ENCODE data around the gene ACTR1A. TPM values are rescaled to one million over a fixed set of nuclear protein-coding genes. Genes with fewer than 3 reads are reported as not detected.
"Not testable (repeated sequence)": the region's sequence is repeated elsewhere in the genome, so short reads cannot be mapped to it uniquely, and the experiment has no call there.

ACTR1A gene
- 116 and 179 TPM in 2 replicates for total RNA-seq (2014; rRNA removed; shearing (Covaris generic))

- peak; percentile 99 for DNase-seq (ENCODE audit: low read depth)
Observed at GRCh38 chr10:102502337-102503151, at the start of gene ACTR1A. Gene ACTR1A, minus strand, starts transcription at chr10:102502712. Its CDS starts 65 bp downstream, at chr10:102502647.

- DNase-seq (ENCODE audit: low read depth), result no peak
Observed at GRCh38 chr10:102550636-102551210, 48.2 kb upstream of the ACTR1A start.

GRCh38 chr10:102549549-102549948 is 47.0 kb upstream of the ACTR1A start:
- no peak for DNase-seq (ENCODE audit: low read depth)

- peak; percentile 80 for DNase-seq (ENCODE audit: low read depth)
Observed at GRCh38 chr10:102546606-102547320, 44.3 kb upstream of the ACTR1A start.

- DNase-seq (ENCODE audit: low read depth), result peak; percentile 5
Observed at GRCh38 chr10:102545997-102546396, 43.5 kb upstream of the ACTR1A start.

- no peak for DNase-seq (ENCODE audit: low read depth)
Observed at GRCh38 chr10:102545265-102545871, 42.9 kb upstream of the ACTR1A start.

- peak; percentile 25 for DNase-seq (ENCODE audit: low read depth)
Observed at GRCh38 chr10:102542800-102543418, 40.4 kb upstream of the ACTR1A start.

GRCh38 chr10:102540023-102540422 is 37.5 kb upstream of the ACTR1A start:
- DNase-seq (ENCODE audit: low read depth), result peak; percentile 35

GRCh38 chr10:102538811-102539210 is 36.3 kb upstream of the ACTR1A start:
- no peak for DNase-seq (ENCODE audit: low read depth)

GRCh38 chr10:102537948-102538347 is 35.4 kb upstream of the ACTR1A start:
- no peak for DNase-seq (ENCODE audit: low read depth)

- no peak for DNase-seq (ENCODE audit: low read depth)
Observed at GRCh38 chr10:102537367-102537766, 34.9 kb upstream of the ACTR1A start.

GRCh38 chr10:102535481-102536147 is 33.1 kb upstream of the ACTR1A start:
- no peak for DNase-seq (ENCODE audit: low read depth)

- DNase-seq (ENCODE audit: low read depth), result not testable (repeated sequence)
Observed at GRCh38 chr10:102534966-102535365, 32.5 kb upstream of the ACTR1A start.

GRCh38 chr10:102534333-102534732 is 31.8 kb upstream of the ACTR1A start:
- no peak for DNase-seq (ENCODE audit: low read depth)

GRCh38 chr10:102527546-102527945 is 25.0 kb upstream of the ACTR1A start:
- DNase-seq (ENCODE audit: low read depth), result no peak

- DNase-seq (ENCODE audit: low read depth), result no peak
Observed at GRCh38 chr10:102524746-102525145, 22.2 kb upstream of the ACTR1A start.

- peak; percentile 70 for DNase-seq (ENCODE audit: low read depth)
Observed at GRCh38 chr10:102523250-102524029, 20.9 kb upstream of the ACTR1A start.

GRCh38 chr10:102522874-102523249 is 20.4 kb upstream of the ACTR1A start:
- DNase-seq (ENCODE audit: low read depth), result no peak

- DNase-seq (ENCODE audit: low read depth), result no peak
Observed at GRCh38 chr10:102519246-102519825, 16.8 kb upstream of the ACTR1A start.

GRCh38 chr10:102517553-102517952 is 15.0 kb upstream of the ACTR1A start:
- DNase-seq (ENCODE audit: low read depth), result no peak

Measured in RPMI7951 (cell line).